IMR-90 (cell line): Measurements from ENCODE around the gene HLA-F. TPM values are rescaled to one million over a fixed set of nuclear protein-coding genes. Genes with fewer than 3 reads are reported as not detected.

Experiments
- ATAC-seq: fragments of 200-7000 bp; cut with Tn5 transposase; 2 replicates; pipeline ENCODE4 v1.9.1; 2020; ENCODE audit warnings: low read depth, mild to moderate bottlenecking, moderate library complexity
- BruUV-seq: library from RNA; stranded (reverse); fragments of 400-500 nt; replicated peaks from 2 replicates; lab custom pipeline; 2021; lab: Mats Ljungman, UMichigan
- CTCF ChIA-PET: fragments of 300-600 bp; formaldehyde crosslinking; extraction: SDS; loops from one replicate; lab custom pipeline; 2021; ENCODE audit warnings: antibody characterized with exemption; lab: Yijun Ruan, JAX
- POLR2A ChIA-PET: fragments of 300-600 bp; sonication (Branson Sonifier 250); formaldehyde crosslinking; loops from one replicate; lab custom pipeline; 2022; ENCODE audit warnings: antibody characterized with exemption; ENCODE audit not compliant: unreplicated experiment; lab: Charles Lee
- DNase-seq: peaks from one replicate; pipeline ENCODE4 v3.0.0; 2013
- H2AFZ ChIP-seq: replicated peaks from 2 replicates; pipeline ENCODE3; 2013; ENCODE audit warnings: low read length, mild to moderate bottlenecking; ENCODE audit not compliant: poor library complexity
- H2AK5ac ChIP-seq: 2 replicates; pipeline ENCODE4 v1.6.1; 2013; ENCODE audit warnings: low read depth, low read length, inconsistent platforms
- H2AK9ac ChIP-seq: replicated peaks from 2 replicates; pipeline ENCODE3; 2013; ENCODE audit warnings: mild to moderate bottlenecking, low read depth, low read length, moderate library complexity; ENCODE audit not compliant: poor library complexity
- H2BK120ac ChIP-seq: 2 replicates; pipeline ENCODE4 v1.6.1; 2013; ENCODE audit warnings: low read depth, low read length, inconsistent platforms
- H2BK15ac ChIP-seq: 3 replicates; pipeline ENCODE4 v1.6.1; 2013; ENCODE audit warnings: low read depth, low read length, inconsistent platforms
- H2BK20ac ChIP-seq: 2 replicates; pipeline ENCODE4 v1.6.1; 2013; ENCODE audit warnings: low read depth, mild to moderate bottlenecking, inconsistent platforms, low read length, moderate library complexity
- H2BK5ac ChIP-seq: 2 replicates; pipeline ENCODE4 v1.6.1; 2013; ENCODE audit warnings: mild to moderate bottlenecking, low read depth, low read length, inconsistent platforms; ENCODE audit not compliant: poor library complexity, severe bottlenecking
- H3K14ac ChIP-seq: replicated peaks from 2 replicates; pipeline ENCODE4 v1.6.1; 2013; ENCODE audit warnings: low read depth, low read length, inconsistent platforms
- H3K18ac ChIP-seq: 2 replicates; pipeline ENCODE4 v1.6.1; 2013; ENCODE audit warnings: low read depth, low read length, control low read depth
- H3K23ac ChIP-seq: 2 replicates; pipeline ENCODE4 v1.6.1; 2013; ENCODE audit warnings: low read depth, low read length, inconsistent platforms
- H3K27ac ChIP-seq: 2 replicates; pipeline ENCODE4 v1.5.1; 2013; ENCODE audit warnings: mild to moderate bottlenecking, control low read depth, low read length; ENCODE audit not compliant: insufficient read depth
- H3K27me3 ChIP-seq: 2 replicates; pipeline ENCODE4 v1.6.1; 2013; ENCODE audit warnings: low read length; ENCODE audit not compliant: control insufficient read depth, insufficient read depth
- H3K36me3 ChIP-seq: 2 replicates; pipeline ENCODE4 v1.6.1; 2013; ENCODE audit warnings: low read length, mixed read lengths; ENCODE audit not compliant: control insufficient read depth, insufficient read depth
- H3K4ac ChIP-seq: 2 replicates; pipeline ENCODE4 v1.6.1; 2013; ENCODE audit warnings: low read depth, low read length, inconsistent platforms
- H3K4me1 ChIP-seq: 2 replicates; pipeline ENCODE4 v1.6.1; 2013; ENCODE audit warnings: low read length, mixed read lengths; ENCODE audit not compliant: control insufficient read depth, insufficient read depth
- H3K4me2 ChIP-seq: 2 replicates; pipeline ENCODE4 v1.6.1; 2013; ENCODE audit warnings: low read depth, mild to moderate bottlenecking, control low read depth, low read length, moderate library complexity
- H3K4me3 ChIP-seq: 2 replicates; pipeline ENCODE4 v1.5.1; 2013; ENCODE audit warnings: low read depth, mild to moderate bottlenecking, control low read depth, low read length, moderate library complexity; ENCODE audit not compliant: insufficient read depth
- H3K56ac ChIP-seq: 2 replicates; pipeline ENCODE4 v1.6.1; 2013; ENCODE audit warnings: low read length, inconsistent platforms; ENCODE audit not compliant: insufficient read depth; ENCODE audit errors: extremely low read depth
- H3K79me1 ChIP-seq, 2 experiments: 2 replicates each; pipeline ENCODE4 v1.6.1; 2013; ENCODE audit warnings: low read length in 2 of 2, inconsistent platforms in 1 of 2, low read depth in 1 of 2
- H3K9ac ChIP-seq: 2 replicates; pipeline ENCODE4 v1.6.1; 2013; ENCODE audit warnings: low read depth, low read length, control low read depth
- H3K9me1 ChIP-seq: 2 replicates; pipeline ENCODE4 v1.6.1; 2013; ENCODE audit warnings: low read length, inconsistent platforms; ENCODE audit not compliant: insufficient read depth
- H3K9me3 ChIP-seq: 2 replicates; pipeline ENCODE4 v1.6.1; 2013; ENCODE audit warnings: low read length; ENCODE audit not compliant: control insufficient read depth, insufficient read depth
- H4K20me1 ChIP-seq: 2 replicates; pipeline ENCODE4 v1.6.1; 2013; ENCODE audit warnings: low read length, inconsistent platforms; ENCODE audit not compliant: insufficient read depth
- H4K5ac ChIP-seq: 2 replicates; pipeline ENCODE4 v1.6.1; 2013; ENCODE audit warnings: mild to moderate bottlenecking, low read depth, low read length, control low read depth
- H4K8ac ChIP-seq, 2 experiments: 2 replicates each; pipeline ENCODE4 v1.6.1; 2013; ENCODE audit warnings: low read depth in 2 of 2, low read length in 2 of 2, control low read depth in 1 of 2, inconsistent platforms in 1 of 2
- H4K91ac ChIP-seq: 2 replicates; pipeline ENCODE4 v1.6.1; 2013; ENCODE audit warnings: low read depth, low read length, inconsistent platforms; ENCODE audit not compliant: insufficient read depth
- BHLHE40 ChIP-seq: fragments of 150-350 bp; IDR thresholded peaks from 2 replicates; pipeline ENCODE4 v1.6.1; 2016; ENCODE audit warnings: mild to moderate bottlenecking, low read depth, low read length
- CEBPB ChIP-seq: IDR thresholded peaks from 2 replicates; pipeline ENCODE4 v1.6.1; 2012; ENCODE audit warnings: low read depth, low read length, improper control_type of control experiment
- MAFK ChIP-seq: IDR thresholded peaks from 2 replicates; pipeline ENCODE4 v1.6.1; 2012; ENCODE audit warnings: low read depth, low read length, improper control_type of control experiment
- MAZ ChIP-seq: IDR thresholded peaks from 2 replicates; pipeline ENCODE4 v1.6.1; 2012; ENCODE audit warnings: low read depth, mild to moderate bottlenecking, low read length, improper control_type of control experiment, moderate library complexity, borderline replicate concordance
- MXI1 ChIP-seq: IDR thresholded peaks from 2 replicates; pipeline ENCODE4 v1.6.1; 2012; ENCODE audit warnings: low read depth, mild to moderate bottlenecking, low read length, moderate library complexity, borderline replicate concordance
- POLR2A ChIP-seq: IDR thresholded peaks from 2 replicates; pipeline ENCODE4 v1.6.1; 2012; ENCODE audit warnings: mild to moderate bottlenecking, low read depth, low read length
- WGBS, 2 experiments: methylation state at CpG; one replicate each; pipeline versions ENCODE4 v1.1.5 to v1.1.7; 2013; ENCODE audit warnings: missing lambda C conversion rate in 2 of 2; ENCODE audit not compliant: insufficient read length in 1 of 2; ENCODE audit errors: extremely low coverage in 2 of 2; 5-methylcytosine and 5-hydroxymethylcytosine counted together
- dilution Hi-C: fragments of 300-500 bp; cut with HindIII; formaldehyde crosslinking; loops from one replicate; pipeline ENCODE4 v1.14.3; 2018; ENCODE audit warnings: low sequenced_read_pairs; ENCODE audit not compliant: unreplicated experiment
- in situ Hi-C: fragments of 300-500 bp; cut with MboI; formaldehyde crosslinking; loops from 3 replicates; pipeline ENCODE4 v1.14.3; 2019; ENCODE audit warnings: low sequenced_read_pairs, inconsistent platforms, mixed read lengths
- intact Hi-C: fragments of 100-400 bp; cut with micrococcal nuclease; formaldehyde crosslinking; loops from 2 replicates; pipeline ENCODE4 v1.10.0; 2022
- polyA plus RNA-seq, 3 experiments: library from polyadenylated mRNA; depleted of rRNA; stranded (reverse); fragments of >200 nt; gene quantifications; 2 replicates each; pipeline ENCODE4 v1.2.3, GENCODE V29; 2012; ENCODE audit warnings: low replicate concordance in 1 of 3
- total RNA-seq: library from RNA; depleted of rRNA; stranded (reverse); fragments of >200 nt; gene quantifications from 2 replicates; pipeline ENCODE4 v1.2.3, GENCODE V29; 2012
- TF ChIP-seq, protein P1 (sequence below): conservative IDR thresholded peaks from 2 replicates; pipeline ENCODE4 v1.5.1; 2012; ENCODE audit warnings: mild to moderate bottlenecking, low read depth, low read length, improper control_type of control experiment

HLA-F gene
- total and polyA plus RNA-seq, 2 of the 4 experiments (the other 2 are of a cell fraction) = not detected

DNA sequence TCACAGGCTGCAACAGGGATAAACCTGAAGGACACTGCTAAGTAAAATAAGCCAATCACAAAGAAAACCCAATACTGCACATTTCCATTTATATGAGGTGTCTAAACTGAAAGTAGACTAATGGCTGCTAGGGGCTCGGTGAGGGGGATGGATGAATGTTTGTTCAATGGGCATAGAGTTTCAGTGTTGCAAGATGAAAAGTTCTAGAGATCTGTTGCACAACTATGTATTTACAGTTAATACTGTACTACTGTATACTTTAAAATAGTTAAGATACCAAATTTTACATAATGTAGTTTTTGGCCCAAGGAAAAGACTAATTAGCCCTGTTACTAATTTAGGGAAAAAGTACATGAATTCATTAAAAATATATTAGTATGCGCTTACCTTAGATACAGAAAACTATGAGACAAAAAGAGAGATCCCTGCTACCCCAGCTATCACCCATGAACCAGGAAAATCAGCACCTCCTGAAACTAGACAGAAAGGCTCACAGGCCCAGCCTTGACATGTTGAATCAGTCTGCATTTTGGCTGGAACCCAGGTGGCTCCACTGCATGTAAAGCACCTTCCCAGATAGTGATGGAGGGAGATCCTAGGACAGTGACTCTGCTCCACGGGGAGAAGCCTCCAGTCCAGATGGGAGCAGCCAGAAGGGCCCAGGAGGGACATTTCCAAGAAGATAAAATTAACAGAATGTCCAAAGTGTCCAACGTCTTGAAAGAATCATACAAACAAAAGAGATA, 16.1 kb downstream of the HLA-F start:
- Histone ChIP-seq H2BK15ac (no peak overlapping the region), H2BK120ac (no peak overlapping the region), H2AFZ (no peak overlapping the region), H3K4me3 (no peak overlapping the region), H3K14ac (no peak overlapping the region), H2AK5ac (0 out of 2 replicates have a peak overlapping the region, but pooled peaks have one; percentile 21), H3K27ac (peak overlapping the region; percentile 99; the same call in 1 of the 2 replicates), H3K56ac (no peak overlapping the region), H4K91ac (no peak overlapping the region), H4K20me1 (peaks cover 2% of the 10 kb centered on the region; the same call in 1 of the 2 replicates), H4K5ac (0 out of 2 replicates have a peak overlapping the region, but pooled peaks have one; percentile 30), H3K4me2 (peak overlapping the region; percentile 52), H3K79me1 (no peaks in the 10 kb centered on the region), H2BK5ac (peak overlapping the region; percentile 34), H3K9me1 (no peaks in the 10 kb centered on the region; the same call in 1 of the 2 replicates), H3K18ac (no peak overlapping the region; the same call in 1 of the 2 replicates), H2BK20ac (no peak overlapping the region), H3K4ac (no peak overlapping the region), H3K27me3 (no peaks in the 10 kb centered on the region; the same call in 1 of the 2 replicates), H2AK9ac (no peak overlapping the region), H3K9ac (no peak overlapping the region), H3K9me3 (no peaks in the 10 kb centered on the region), H3K36me3 (no peaks in the 10 kb centered on the region; the same call in 1 of the 2 replicates), H4K8ac (no peak overlapping the region), H3K23ac (no peak overlapping the region), H3K4me1 (peaks cover 5% of the 10 kb centered on the region; the same call in 1 of the 2 replicates)
- TF ChIP-seq, protein P1, sequence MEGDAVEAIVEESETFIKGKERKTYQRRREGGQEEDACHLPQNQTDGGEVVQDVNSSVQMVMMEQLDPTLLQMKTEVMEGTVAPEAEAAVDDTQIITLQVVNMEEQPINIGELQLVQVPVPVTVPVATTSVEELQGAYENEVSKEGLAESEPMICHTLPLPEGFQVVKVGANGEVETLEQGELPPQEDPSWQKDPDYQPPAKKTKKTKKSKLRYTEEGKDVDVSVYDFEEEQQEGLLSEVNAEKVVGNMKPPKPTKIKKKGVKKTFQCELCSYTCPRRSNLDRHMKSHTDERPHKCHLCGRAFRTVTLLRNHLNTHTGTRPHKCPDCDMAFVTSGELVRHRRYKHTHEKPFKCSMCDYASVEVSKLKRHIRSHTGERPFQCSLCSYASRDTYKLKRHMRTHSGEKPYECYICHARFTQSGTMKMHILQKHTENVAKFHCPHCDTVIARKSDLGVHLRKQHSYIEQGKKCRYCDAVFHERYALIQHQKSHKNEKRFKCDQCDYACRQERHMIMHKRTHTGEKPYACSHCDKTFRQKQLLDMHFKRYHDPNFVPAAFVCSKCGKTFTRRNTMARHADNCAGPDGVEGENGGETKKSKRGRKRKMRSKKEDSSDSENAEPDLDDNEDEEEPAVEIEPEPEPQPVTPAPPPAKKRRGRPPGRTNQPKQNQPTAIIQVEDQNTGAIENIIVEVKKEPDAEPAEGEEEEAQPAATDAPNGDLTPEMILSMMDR = no peak
- TF ChIP-seq BHLHE40 (no peak), MXI1 (no peak), MAFK (no peak), MAZ (no peak), POLR2A (no peak), CEBPB (peak; percentile 41; the same call in 1 of the 2 replicates)
- POLR2A ChIA-PET = no interaction called here
- no TSS peak for BruUV-seq
- peak; percentile 21 for DNase-seq
- CTCF ChIA-PET = interaction anchor here (1.0 to 1.1 kb wide), 3 partner anchors 22 to 95 kb away, joined by 3 read pairs; no protein-coding TSS in a partner anchor
- dilution Hi-C loops (no loop called here), in situ Hi-C loops (loop anchor here (10.0 to 25.0 kb wide), 2 partner anchors 95 to 273 kb away; no protein-coding TSS in a partner anchor), intact Hi-C loops (loop anchor here (5.0 kb wide), 1 partner anchor 283 kb away; no protein-coding TSS in a partner anchor)
- WGBS, 2 experiments = no CpG with 5 or more reads among the region's 4 CpGs
- peak; percentile 55 for ATAC-seq
